ENCODE results near the gene SPEF2.
A peak's percentile ranks its signal among the peaks of the same experiment; 100 is the strongest.

The SPEF2 gene

GRCh38 chr5:35856765-35857351 is 239.2 kb downstream of the SPEF2 start, which contains the start of gene IL7R:
Gene IL7R (plus strand): TSS chr5:35856891. CDS start chr5:35856978, 87 bp downstream.
- no peak for TF ChIP-seq CTCF (IDR thresholded peaks at IDR 0.05; ENCODE audit: low read depth, low read length)
- H3K4me3 ChIP-seq (ENCODE audit: low read depth, low read length) = peak within 1 kb of the TSS; percentile 63

- H3K4me3 ChIP-seq (ENCODE audit: low read depth, low read length) = peak overlapping the region; percentile 63
- TF ChIP-seq CTCF (IDR thresholded peaks at IDR 0.05; ENCODE audit: low read depth, low read length) = no peak
These were observed 240.0 kb downstream of the SPEF2 start for GRCh38 chr5:35857606-35858205.

- peak overlapping the region; percentile 63 for H3K4me3 ChIP-seq (ENCODE audit: low read depth, low read length)
- TF ChIP-seq CTCF (IDR thresholded peaks at IDR 0.05; ENCODE audit: low read depth, low read length) = no peak
These were observed 241.5 kb downstream of the SPEF2 start for GRCh38 chr5:35859101-35859661.

GRCh38 chr5:35860686-35861085 is 243.0 kb downstream of the SPEF2 start:
- no peak overlapping the region for H3K4me3 ChIP-seq (ENCODE audit: low read depth, low read length)
- no peak for TF ChIP-seq CTCF (IDR thresholded peaks at IDR 0.05; ENCODE audit: low read depth, low read length)

- TF ChIP-seq CTCF (IDR thresholded peaks at IDR 0.05; ENCODE audit: low read depth, low read length) = no peak
- no peak overlapping the region for H3K4me3 ChIP-seq (ENCODE audit: low read depth, low read length)
These were observed 244.1 kb downstream of the SPEF2 start for GRCh38 chr5:35861718-35862117.

- no peak for TF ChIP-seq CTCF (IDR thresholded peaks at IDR 0.05; ENCODE audit: low read depth, low read length)
- H3K4me3 ChIP-seq (ENCODE audit: low read depth, low read length) = no peak overlapping the region
These were observed 244.5 kb downstream of the SPEF2 start for GRCh38 chr5:35862126-35862525.

GRCh38 chr5:35863159-35863558 is 245.5 kb downstream of the SPEF2 start:
- no peak overlapping the region for H3K4me3 ChIP-seq (ENCODE audit: low read depth, low read length)
- TF ChIP-seq CTCF (IDR thresholded peaks at IDR 0.05; ENCODE audit: low read depth, low read length) = no peak
